DMS114 treated with DMSO at 0.1 percent for 48 hours (cell line): ENCODE measurements around the gene MSN.
"Not testable (repeated sequence)": the region's sequence is repeated elsewhere in the genome, so short reads cannot be mapped to it uniquely, and the experiment has no call there.

Experiments used
- DNase-seq: peaks from one replicate; lab custom pipeline; 2025; ENCODE audit not compliant: unreplicated experiment; lab: John Stamatoyannopoulos, UW

The MSN gene

DNA sequence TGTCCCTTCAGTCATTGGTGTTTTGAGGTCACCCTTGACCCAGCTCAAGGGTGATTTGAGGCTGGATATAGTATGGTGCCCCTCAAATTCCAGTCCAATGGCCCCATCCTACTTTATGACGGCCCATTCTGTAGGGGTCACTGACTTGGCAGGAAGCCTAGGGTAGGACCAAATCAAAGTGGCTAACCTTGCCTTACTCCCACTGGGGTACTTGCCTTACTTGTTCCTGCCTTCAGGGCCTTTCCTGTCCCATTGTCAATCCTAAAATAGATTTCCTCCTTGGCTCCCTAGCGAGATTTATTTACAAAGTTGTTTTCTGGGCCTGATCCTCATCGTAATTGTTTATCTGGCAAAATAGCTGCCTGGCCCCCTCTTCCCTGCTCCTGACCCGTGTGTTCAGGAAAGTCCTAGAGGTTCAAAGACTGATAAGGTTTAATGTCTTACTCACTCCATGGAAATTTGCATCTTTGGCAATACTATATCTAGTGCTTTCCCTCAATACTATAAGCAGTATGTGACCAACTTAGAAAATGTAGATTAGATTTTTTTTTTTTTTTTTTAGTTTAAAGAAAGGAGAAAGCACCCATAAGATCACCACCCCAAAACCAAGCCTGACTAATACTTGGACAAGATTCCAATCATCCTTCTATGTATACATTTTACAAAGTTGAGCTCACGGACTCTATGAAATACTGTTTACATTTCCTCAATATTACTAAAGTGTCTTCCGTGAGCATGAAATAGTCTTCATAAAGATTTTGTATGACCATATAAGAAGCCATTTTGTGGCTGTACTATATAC, 44.8 kb downstream of the MSN start:
- DNase-seq = no peak

DNA sequence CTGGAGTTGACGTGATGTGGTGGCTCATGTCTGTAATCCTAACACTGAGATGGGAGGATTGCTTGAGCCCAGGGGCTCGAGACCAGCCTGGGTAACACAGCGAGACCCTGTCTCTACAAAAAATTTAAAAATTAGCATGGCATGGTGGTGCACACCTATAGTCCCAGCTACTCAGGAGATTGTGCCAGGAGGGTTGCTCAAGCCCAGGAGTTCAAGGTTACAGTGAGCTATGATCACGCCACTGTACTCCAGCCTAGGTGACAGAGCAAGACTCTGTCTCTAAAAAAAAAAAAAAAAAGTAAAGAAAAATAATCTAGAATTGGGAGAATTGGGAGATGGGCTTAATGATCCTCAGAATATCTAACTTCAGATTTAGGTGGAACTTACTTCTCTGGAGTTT, 51.1 kb downstream of the MSN start:
- DNase-seq = no peak

DNA sequence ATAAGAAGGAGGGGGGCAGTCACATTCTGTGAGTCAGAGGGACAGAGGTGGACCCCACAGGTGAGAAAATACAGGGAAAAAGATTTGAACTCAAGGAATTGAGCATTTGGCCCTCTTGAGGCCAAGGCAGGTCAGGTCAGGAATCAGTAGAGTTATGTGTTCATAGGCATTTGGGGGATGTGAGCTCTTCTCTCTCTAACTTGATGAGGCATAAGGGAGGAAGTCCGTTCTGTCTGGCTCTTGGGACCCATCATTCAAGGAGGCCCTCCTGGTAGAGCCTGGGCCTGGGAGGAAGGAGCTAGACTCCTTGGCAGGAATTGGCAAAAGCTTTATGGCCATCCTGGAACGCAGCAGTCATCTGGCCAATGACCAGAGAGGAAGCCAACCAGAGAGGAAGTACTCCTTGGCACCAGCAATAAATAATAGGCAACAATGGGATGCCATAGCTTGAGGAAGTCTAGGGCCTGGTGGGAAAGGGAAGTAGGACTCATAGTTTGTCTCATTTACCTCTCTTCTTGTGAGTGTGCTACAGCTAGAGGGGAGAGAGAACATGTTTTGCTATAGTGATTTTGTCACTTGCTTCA, 53.0 kb downstream of the MSN start:
- no peak for DNase-seq

DNA sequence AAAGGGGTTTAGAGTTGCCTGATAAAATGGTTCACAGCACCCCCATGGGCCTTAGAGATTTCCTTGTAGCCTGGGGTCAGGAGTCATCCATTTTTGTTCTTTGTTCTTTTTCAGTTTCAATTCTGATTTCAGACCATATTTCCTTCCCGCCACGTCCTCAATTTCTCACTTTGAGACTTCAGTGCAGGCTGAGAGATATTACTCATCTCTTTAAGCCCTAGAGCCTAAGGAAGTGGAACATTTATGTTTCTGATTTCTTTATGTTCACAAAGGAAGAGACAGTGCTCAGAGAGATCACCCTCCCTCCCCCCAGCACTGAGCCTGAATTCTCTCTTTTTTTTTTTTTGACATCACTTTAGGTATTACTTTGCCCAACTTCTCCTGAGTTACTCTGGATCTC, 56.3 kb downstream of the MSN start:
- no peak for DNase-seq

DNA sequence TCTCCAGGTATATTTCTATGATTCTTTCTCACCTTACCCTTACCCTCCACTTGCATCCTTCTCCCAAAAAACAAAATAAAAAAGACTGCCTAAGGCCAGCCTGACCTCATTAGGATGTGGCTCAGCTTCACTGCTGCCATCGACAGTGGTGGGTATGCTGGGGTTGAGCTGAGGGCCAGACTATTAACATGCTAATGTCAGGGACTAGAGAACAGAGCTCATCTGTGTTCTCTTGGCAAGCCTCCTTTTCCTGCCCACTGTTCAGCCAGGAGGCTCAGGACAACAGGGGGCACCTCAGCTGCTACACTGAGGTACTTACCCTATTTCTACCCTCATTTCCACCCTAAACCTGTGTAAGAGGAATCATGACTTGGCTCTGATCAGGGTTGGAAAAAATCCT, 59.3 kb downstream of the MSN start:
- no peak for DNase-seq

DNA sequence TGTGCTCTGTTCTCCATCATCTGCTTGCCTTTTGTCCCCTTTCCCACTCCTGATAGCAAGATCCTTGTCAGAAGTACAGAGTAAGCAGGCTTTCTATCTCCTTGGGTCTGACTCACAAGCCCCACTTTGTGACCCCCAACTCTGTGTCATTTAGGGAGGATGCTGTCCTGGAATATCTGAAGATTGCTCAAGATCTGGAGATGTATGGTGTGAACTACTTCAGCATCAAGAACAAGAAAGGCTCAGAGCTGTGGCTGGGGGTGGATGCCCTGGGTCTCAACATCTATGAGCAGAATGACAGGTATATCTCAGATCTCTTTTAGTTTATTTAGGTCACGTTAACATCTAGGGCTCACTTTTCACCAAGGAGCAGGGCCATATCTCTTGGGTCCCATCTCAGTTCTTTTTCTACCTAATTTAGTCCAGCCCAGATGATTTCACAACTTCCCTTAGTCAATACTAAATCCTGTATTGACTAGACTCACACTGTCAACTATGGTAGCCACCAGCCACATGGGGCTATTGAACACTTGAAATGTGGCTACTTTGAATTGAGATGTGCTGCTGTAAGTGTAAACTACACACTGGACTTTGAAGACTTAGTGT, 64.3 kb downstream of the MSN start:
- DNase-seq = no peak

DNA sequence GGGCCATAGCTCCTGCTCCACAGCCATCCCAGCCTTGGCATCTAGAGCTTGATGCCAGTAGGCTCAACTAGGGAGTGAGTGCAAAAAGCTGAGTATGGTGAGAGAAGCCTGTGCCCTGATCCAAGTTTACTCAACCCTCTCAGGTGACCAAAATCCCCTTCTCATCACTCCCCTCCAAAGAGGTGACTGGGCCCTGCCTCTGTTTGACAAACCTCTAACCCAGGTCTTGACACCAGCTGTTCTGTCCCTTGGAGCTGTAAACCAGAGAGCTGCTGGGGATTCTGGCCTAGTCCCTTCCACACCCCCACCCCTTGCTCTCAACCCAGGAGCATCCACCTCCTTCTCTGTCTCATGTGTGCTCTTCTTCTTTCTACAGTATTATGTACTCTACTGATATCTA, 73.5 kb downstream of the MSN start:
- DNase-seq = no peak

DNA sequence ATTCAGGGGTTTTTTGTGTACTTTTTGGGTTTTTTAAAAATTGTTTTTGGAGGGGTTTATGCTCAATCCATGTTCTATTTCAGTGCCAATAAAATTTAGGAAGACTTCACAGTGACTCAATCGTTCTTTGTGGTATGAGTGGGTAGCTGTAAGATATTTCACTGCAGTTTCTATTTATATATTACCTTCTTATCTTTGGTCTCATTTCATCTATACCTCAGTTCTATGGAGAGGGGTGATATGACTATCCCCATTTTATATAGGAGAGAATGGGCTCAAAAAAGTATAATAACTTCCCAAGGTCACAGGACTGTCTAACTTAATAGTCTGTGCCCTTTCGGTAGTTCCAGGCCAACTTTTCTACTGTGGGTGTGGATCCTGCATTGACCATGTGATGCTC, 74.4 kb downstream of the MSN start:
- DNase-seq = no peak

DNA sequence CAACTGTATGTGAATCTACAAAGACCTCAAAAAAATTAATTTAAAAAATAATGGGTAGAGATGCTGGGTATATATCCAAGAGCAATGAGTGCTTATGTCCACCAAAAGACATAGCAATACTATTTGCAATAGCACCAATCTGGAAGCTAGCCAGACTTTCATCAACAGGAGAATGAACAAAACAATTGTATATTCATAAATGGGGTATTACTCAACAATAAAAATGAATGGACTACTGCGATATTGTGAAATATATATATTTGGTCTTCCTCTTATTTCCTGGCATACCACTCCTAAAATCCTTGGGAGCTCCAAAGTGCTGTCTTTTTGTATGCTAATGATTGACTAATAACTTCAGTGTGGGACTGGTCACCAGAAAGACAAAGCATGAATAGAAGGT, 77.5 kb downstream of the MSN start:
- DNase-seq = no peak

DNA sequence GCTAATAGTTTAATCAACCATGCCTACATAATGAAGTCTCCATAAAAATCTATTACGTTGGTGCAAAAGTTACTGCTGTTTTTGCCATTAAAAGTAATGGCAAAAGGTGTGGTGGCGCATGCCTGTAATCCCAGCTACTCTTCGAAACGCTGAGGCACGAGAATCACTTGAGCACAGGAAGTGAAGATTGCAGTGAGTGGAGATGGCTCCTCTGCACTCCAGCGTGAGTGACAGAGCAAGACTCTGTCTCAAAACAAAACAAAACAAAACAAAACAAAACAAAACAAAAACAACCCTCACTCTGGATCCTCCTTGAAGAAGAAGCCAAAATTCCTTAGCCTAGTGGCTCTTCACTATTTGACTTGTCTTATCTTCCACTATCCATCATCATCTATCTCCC, 78.0 kb downstream of the MSN start:
- no peak for DNase-seq

DNA sequence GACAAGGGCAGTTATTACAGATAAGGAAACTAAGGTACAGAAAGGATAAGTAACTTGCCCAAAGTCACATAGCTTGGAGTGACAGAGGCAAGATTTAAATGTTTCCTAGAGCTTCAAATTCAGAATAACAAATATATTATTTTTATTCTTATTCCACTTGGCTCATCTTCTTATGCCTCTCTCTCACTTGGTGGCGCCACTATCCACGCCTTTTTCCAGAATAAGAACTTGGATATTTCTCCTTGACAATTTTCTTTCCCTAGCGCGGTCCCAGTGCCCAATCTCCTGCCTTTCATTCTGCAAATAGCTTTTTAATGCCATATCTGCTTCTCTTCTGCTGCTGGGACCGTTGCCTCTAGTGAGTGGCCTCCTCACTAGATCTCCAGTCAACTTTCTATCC, 78.5 kb downstream of the MSN start:
- DNase-seq = no peak

DNA sequence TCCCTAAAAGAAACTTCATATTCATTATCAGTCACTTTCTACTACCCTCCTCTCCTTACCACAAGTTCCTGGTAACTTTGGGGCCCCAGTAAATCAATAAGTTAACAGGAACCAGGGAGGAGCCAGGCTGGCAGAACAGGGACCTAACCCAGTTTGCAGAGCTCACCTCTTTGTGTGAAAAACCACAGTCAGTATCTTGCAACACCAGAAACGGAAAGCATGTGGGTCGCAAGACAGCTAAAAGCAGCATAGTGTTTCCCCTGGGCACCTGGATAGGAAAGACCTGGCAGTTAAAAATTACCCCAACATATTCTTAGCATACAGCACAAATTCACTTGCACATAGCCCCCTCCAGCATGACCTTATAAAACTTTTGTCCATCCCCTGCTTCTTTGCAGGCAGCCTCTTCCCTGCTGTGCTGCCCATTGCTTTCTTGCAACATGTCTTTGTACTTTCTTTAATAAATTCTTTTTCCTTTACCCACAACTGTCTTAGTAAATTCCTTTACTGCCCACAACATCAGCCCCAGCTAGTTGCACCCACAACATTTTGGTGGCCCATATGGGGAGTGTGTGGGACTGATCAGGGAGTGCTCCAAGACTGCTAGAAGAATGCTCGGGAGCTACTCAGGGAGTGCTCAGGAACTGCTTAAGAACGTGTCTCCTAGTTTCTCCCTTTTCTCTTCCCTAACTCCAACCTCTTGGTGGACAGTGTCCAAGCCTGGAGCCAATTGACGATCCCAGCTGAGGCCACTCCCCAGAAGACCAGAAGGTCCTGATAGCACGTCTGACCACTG, 83.4 kb downstream of the MSN start:
- DNase-seq = no peak

DNA sequence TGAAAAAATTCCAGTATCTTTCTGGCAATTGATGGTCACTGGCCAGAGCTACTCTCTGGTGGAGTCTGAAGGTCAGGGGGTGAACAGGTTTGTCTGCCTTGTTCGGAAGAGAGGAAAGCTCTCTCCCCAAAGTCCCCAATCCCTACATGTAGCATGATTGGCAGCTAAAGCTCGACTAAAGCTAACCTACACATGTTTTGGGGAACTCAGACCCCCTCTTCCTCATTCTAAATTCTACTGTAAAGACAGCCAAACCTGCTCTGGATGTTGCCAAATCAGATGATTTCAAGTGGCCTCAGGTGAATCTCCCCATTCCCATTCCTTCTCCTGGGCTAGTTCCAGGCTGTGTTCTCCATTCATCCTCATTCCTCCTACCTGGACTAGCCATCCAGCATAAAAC, 84.1 kb downstream of the MSN start:
- DNase-seq = no peak

DNA sequence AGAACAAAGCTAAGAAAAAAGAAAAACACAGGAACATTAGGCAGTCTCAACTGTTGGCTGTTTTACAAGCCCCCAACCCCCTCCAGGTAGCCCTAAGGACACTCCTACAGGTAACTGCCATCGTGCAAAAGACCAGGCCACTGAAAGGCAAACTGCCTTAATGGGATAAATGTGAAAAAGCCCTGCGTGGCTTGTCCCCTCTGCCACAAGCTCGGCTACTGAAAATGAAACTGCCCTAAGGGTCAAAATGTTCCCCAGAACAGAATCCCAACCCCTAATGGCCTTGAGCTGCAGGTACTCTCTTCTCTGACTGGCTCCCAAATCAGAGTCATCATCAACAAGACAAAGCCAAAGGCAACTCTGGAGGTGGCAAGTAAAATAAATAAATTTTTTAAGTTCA, 84.8 kb downstream of the MSN start:
- DNase-seq = no peak

DNA sequence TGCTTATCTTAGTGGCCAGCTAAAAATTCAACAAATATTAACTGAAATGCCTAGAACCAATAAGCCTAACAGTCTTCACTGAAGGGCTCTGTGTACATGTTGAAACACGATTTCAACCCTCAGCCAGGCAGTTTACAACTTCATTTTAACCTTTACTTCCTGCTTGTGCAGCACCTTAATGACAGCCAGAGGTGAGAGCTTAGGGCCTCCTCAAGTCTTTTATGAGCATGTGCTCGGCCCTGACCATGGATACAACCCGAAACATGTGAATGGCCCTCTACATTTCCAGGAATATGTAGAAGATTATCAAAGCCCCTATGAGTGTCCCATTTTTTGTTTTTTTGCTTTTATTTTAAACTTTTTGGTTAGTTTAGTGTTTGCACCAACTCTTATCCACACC, 88.3 kb downstream of the MSN start:
- DNase-seq = no peak

DNA sequence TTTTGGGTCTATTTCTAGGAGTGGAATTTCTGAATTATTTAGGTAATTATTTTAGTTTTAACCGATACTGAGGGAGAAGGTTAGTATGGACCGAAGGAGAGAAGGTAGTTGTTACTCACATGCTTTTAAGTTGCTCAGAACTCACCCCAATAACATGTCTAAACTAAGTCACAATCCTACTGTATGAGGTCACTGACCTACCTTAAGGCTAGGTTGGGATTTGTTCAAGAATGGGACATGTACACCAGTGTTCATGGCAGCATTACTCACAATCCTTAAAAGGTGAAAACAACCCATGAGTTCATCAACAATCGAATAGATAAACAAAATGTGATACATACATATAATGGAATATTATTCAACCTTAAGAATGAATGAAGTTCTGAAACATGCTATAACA, 90.5 kb downstream of the MSN start:
- no peak for DNase-seq

DNA sequence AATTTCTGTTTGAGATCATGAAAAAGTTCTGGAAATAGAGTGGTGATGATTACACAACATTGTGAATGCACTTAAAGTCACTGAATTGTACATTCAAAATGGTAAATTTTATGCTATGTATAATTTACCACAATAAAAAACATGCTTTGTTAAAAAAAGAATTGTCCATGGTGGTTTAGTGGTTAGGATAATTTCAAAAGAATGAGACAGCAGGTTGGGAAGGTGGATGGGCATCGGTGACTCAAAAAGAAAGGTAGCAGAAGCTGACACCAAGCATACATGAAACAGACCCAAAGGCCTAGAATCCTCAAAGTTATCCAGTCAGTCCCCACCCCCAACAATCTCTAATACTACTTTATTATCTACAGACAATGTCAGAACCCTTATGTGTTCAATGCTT, 91.1 kb downstream of the MSN start:
- no peak for DNase-seq

DNA sequence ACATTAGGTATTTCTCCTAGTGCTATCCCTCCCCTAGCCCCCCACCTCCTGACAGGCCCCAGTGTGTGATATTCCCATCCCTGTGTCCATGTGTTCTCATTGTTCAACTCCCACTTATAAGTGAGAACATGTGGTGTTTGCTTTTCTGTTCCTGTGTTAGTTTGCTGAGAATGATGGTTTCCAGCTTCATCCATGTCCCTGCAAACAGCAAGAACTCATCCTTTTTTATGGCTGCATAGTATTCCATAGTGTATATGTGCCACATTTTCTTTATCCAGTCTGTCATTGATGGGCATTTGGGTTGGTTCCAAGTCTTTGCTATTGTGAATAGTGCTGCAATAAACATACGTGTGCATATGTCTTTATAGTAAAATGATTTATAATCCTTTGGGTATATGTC, 92.1 kb downstream of the MSN start:
- DNase-seq = not testable (repeated sequence)

DNA sequence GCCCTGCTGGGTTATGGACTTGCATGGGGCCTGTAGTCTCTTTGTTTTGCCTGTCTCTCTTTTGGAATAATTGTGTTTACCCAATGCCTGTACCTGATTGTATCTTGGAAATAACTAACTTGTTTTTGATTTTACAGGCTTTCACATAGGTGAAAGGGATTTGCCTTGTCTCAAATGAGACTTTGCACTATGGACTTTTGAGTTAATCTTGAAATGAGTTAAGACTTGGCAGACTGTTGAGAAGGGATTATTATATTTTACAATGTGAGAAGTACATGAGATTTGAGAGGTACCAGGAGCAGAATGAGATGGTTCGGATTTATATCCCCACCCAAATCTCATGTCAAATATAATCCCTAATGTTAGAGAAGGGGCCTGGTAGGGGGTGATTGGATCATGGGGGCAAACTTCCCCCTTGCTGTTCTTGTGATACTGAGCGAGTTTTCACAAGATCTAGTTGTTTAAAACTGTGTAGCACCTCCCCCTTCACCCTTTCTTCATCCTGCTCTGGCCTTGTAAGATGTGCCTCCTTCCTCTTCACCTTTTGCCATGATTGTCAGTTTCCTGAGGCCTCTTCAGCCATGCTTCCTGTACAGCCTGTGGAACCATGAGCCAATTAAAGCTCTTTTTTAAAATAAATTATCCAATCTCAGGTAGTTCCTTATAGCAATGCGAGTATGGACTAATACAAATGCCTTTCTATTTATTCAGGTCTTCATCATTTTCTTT, 102.3 kb downstream of the MSN start:
- no peak for DNase-seq

DNA sequence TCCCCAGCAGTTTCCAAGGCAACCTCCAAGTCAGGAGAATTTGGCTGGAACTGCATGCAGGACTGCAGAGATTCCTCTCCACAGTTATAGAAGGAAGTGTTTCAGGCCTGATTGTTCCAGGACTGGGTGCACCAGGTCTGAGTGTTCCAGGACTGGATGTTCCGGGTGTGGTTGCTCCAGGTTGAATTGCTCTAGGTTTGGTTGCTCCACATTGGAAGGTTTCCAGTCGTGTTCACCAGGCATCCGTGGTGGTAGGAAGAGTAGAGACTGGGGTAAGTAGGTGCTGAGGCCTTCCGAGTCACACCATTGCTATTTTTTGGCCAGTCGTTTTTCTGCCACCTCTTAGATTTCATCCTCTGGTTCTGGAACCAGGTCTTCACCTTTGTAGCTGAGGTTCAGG, 105.4 kb downstream of the MSN start:
- DNase-seq = no peak

DNA sequence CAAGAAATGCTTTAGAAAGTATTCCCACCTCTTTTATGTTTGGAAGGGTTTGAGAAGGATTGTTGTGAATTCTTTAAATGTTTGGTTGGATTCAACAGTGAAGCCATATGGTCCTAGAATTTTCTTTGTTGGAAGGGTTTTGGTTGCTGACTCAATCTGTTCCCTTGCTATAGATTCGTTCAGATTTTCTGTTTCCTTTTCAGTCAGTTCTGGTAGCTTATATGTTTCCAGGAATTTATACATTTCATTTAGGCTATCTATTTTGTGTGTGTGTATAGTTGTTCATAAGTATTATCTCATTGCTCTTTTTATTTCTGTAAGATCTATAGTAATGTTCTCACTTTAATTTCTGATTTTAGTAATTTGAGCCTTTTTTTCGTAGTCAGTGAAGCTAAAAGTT, 114.4 kb downstream of the MSN start:
- no peak for DNase-seq
